ENCODE results near the gene MCCD1. TPM values are rescaled to one million over a fixed set of nuclear protein-coding genes. Genes with fewer than 3 reads are reported as not detected.
"Not testable (repeated sequence)": the region's sequence is repeated elsewhere in the genome, so short reads cannot be mapped to it uniquely, and the experiment has no call there.

Gene MCCD1
- total RNA-seq (ENCODE audit: low replicate concordance): not detected in 2 replicates

DNA sequence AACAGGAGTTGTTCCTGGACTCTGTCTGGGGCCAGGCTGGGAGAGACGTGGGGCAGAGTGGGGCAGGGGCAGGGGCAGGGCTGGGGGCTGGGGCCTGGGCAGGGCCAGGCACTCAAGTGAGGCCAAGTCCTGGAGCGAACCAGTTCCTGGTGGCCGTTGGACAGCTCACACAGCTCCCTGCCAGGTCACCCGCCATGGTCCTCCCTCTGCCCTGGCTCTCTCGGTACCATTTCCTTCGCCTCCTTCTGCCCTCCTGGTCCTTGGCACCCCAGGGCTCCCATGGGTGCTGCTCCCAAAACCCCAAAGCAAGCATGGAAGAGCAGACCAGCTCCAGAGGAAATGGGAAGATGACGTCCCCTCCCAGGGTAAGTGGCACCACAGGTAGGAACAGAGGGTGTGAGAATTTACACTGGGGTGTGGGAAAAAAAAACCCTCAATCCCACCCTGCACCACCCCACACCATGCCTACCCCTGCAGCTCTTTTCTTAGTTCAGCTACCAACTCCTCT lies at the start of gene MCCD1:
Gene MCCD1 (plus strand): TSS at position 142 of the 508 bp plus-strand sequence. CDS start 53 bp downstream, at position 195.
- DNase-seq (ENCODE audit: low read depth): no peak
- no peak for TF ChIP-seq CTCF (IDR thresholded peaks at IDR 0.05; ENCODE audit: insufficient read depth, low read length)
- no peak within 1 kb of the TSS for H3K4me3 ChIP-seq (ENCODE audit: low read depth, low read length)

DNA sequence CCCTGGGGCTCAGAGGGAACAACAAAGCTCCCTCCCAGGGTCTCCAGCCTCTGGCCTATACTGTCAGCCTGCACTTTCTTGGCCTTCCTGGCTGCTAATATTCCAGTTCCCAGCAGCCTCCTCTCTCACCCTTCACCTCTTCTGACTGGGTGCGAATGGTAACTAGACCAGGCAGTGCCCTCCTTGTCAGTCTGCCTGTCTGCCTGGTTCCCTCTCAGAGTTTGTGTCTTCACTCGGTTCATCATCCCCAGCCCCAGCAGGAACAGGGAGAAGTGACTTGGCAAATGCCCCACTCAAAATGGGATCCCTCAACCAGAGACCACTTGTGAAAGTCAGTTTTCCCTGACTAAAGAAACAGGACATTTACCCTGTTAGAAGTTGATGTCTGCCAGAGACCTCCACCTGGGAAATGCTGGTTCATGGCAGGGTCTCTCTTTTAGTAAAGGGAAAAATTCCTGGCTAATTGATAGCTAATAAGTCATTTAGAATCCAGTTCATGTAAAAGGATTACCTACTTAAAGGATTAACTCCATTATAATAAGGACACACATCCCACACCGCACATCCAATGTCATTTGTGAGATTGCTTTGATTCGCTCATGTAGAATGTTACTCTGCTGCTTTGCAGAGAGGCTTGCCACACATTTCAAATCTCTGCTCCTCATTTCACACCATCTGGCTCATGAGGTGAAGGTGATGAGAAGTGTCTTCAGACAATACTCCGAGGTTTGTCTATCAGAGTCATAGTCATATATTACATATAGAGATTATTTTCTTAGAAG lies 49.4 kb upstream of the MCCD1 start:
- DNase-seq (ENCODE audit: low read depth): no peak
- no peak overlapping the region for H3K4me3 ChIP-seq (ENCODE audit: low read depth, low read length)
- TF ChIP-seq CTCF (IDR thresholded peaks at IDR 0.05; ENCODE audit: insufficient read depth, low read length): no peak

- TF ChIP-seq CTCF (IDR thresholded peaks at IDR 0.05; ENCODE audit: insufficient read depth, low read length): no peak
- no peak overlapping the region for H3K4me3 ChIP-seq (ENCODE audit: low read depth, low read length)
- no peak for DNase-seq (ENCODE audit: low read depth)
Measured at GRCh38 chr6:31479933-31480535, 48.7 kb upstream of the MCCD1 start.

GRCh38 chr6:31480574-31480973 lies 48.2 kb upstream of the MCCD1 start:
- H3K4me3 ChIP-seq (ENCODE audit: low read depth, low read length): no peak overlapping the region
- DNase-seq (ENCODE audit: low read depth): no peak
- no peak for TF ChIP-seq CTCF (IDR thresholded peaks at IDR 0.05; ENCODE audit: insufficient read depth, low read length)

DNA sequence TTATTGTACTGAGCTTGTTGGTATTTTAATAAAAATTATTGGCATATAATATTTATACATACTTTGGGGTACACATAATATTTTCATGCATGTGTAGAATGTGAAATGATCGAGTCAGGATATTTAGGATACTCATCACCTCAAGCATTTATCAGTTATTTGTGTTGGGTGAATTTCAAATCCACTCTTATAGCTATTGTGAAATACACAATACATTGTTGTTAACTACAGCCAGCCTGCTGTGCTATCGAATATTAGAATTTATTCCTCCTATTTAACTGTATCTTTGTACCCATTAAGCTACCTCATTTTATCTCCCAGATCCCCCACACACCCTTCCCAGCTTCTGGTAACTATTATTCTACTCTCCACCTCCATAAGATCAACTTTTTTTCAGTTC lies 45.4 kb upstream of the MCCD1 start:
- H3K4me3 ChIP-seq (ENCODE audit: low read depth, low read length): no peak overlapping the region
- no peak for DNase-seq (ENCODE audit: low read depth)
- no peak for TF ChIP-seq CTCF (IDR thresholded peaks at IDR 0.05; ENCODE audit: insufficient read depth, low read length)

DNA sequence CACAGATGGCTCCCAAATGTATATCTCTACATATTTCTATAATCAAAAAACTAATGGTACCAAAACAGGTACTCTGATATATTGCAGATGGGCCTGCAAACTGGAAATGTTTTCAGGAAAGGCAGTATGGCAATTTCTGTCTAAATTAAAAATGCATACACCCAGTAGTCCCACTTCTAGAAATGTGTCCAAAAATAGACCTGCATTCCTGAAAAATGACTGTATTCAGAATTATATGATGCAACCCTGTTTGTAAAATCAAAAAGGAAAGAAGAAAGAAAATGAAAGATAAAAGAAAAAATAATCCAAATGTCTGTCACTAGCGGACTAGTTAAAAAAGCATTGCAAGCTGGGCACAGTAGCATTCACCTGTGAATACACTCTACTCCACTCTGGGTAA lies 43.7 kb upstream of the MCCD1 start:
- TF ChIP-seq CTCF (IDR thresholded peaks at IDR 0.05; ENCODE audit: insufficient read depth, low read length): no peak
- DNase-seq (ENCODE audit: low read depth): no peak

GRCh38 chr6:31486065-31486837 lies 42.5 kb upstream of the MCCD1 start:
- DNase-seq (ENCODE audit: low read depth); H3K4me3 ChIP-seq (ENCODE audit: low read depth, low read length): not testable (repeated sequence)

More for the DNA sequence above, 43.7 kb upstream of the MCCD1 start:
- H3K4me3 ChIP-seq (ENCODE audit: low read depth, low read length): no peak overlapping the region

GRCh38 chr6:31487674-31488073 lies 41.1 kb upstream of the MCCD1 start:
- not testable (repeated sequence) for H3K4me3 ChIP-seq (ENCODE audit: low read depth, low read length); DNase-seq (ENCODE audit: low read depth)
